Neural progenitor cell (in vitro differentiated cells): Measurements from ENCODE around the gene INSM1. TPM values are rescaled to one million over a fixed set of nuclear protein-coding genes. Genes with fewer than 3 reads are reported as not detected.

ENCODE experiments used
- DNase-seq: peaks from one replicate; pipeline ENCODE4 v3.0.0-alpha.2; 2016; ENCODE audit warnings: low spot score
- H2AFZ ChIP-seq: fragments of 200-600 bp; sonication (generic); replicated peaks from 2 replicates; pipeline ENCODE4 v1.6.1; 2016; ENCODE audit warnings: antibody characterized with exemption
- H3F3A ChIP-seq: fragments of 200-600 bp; sonication (generic); 2 replicates; pipeline ENCODE4 v1.6.1; 2016; ENCODE audit warnings: antibody characterized with exemption, low read depth
- H3K27ac ChIP-seq: fragments of 200-600 bp; sonication (generic); 2 replicates; pipeline ENCODE4 v1.5.1; 2016; ENCODE audit warnings: mild to moderate bottlenecking
- H3K27me3 ChIP-seq: fragments of 200-600 bp; sonication (generic); 2 replicates; pipeline ENCODE4 v1.6.1; 2016; ENCODE audit warnings: mild to moderate bottlenecking, moderate library complexity
- H3K36me3 ChIP-seq: fragments of 200-600 bp; sonication (generic); 2 replicates; pipeline ENCODE4 v1.5.1; 2016
- H3K4me1 ChIP-seq: fragments of 200-600 bp; sonication (generic); 2 replicates; pipeline ENCODE4 v1.6.1; 2016; ENCODE audit warnings: mixed run types
- H3K4me2 ChIP-seq: fragments of 200-600 bp; sonication (generic); 2 replicates; pipeline ENCODE4 v1.6.1; 2016
- H3K4me3 ChIP-seq: fragments of 200-600 bp; sonication (generic); 2 replicates; pipeline ENCODE4 v1.5.1; 2016
- H3K79me2 ChIP-seq: fragments of 200-600 bp; sonication (generic); 2 replicates; pipeline ENCODE4 v1.6.1; 2016; ENCODE audit warnings: low read depth
- H3K9ac ChIP-seq: fragments of 200-600 bp; sonication (generic); 2 replicates; pipeline ENCODE4 v1.6.1; 2016
- H3K9me3 ChIP-seq: fragments of 200-600 bp; sonication (generic); 2 replicates; pipeline ENCODE4 v1.5.1; 2016; ENCODE audit warnings: low read depth
- H4K20me1 ChIP-seq: fragments of 200-600 bp; sonication (generic); 2 replicates; pipeline ENCODE4 v1.6.1; 2016; ENCODE audit warnings: low read depth
- H3K27ac Mint-ChIP-seq: 3 replicates; pipeline ENCODE4 v1.8.0; 2021; ENCODE audit warnings: mixed read lengths
- H3K27me3 Mint-ChIP-seq: 2 replicates; pipeline ENCODE4 v1.8.0; 2022; ENCODE audit warnings: low read depth, mild to moderate bottlenecking, inconsistent platforms, moderate library complexity, mixed read lengths; ENCODE audit not compliant: insufficient read depth
- H3K36me3 Mint-ChIP-seq: 3 replicates; pipeline ENCODE4 v1.8.0; 2021; ENCODE audit warnings: mixed read lengths
- H3K4me1 Mint-ChIP-seq: 3 replicates; pipeline ENCODE4 v1.8.0; 2021; ENCODE audit warnings: mixed read lengths
- H3K4me3 Mint-ChIP-seq: 3 replicates; pipeline ENCODE4 v1.8.0; 2021; ENCODE audit warnings: mild to moderate bottlenecking, moderate library complexity, mixed read lengths
- H3K9me3 Mint-ChIP-seq: 3 replicates; pipeline ENCODE4 v1.8.0; 2020; ENCODE audit warnings: mixed read lengths
- EZH2 ChIP-seq: fragments of 200-600 bp; sonication (generic); IDR thresholded peaks from 2 replicates; pipeline ENCODE4 v1.6.1; 2017; ENCODE audit warnings: antibody characterized with exemption, mild to moderate bottlenecking, moderate library complexity
- EZH2phosphoT487 ChIP-seq: fragments of 200-600 bp; sonication (generic); IDR thresholded peaks from 2 replicates; pipeline ENCODE4 v1.6.1; 2017; ENCODE audit warnings: antibody characterized with exemption
- total RNA-seq: library from RNA; depleted of rRNA; stranded (reverse); fragments of >200 nt; gene quantifications from 2 replicates; pipeline ENCODE4 v1.2.3, GENCODE V29; 2015; ENCODE audit warnings: low replicate concordance
- TF ChIP-seq, protein P1 (sequence below): fragments of 200-600 bp; sonication (generic); IDR thresholded peaks from 2 replicates; pipeline ENCODE4 v1.5.1; 2017; ENCODE audit warnings: antibody characterized with exemption, mild to moderate bottlenecking

INSM1 gene
- total RNA-seq, 1 donor from 2014 or later, result 0.41 TPM

- Mint-ChIP-seq H3K27ac (no peak overlapping the region), H3K4me1 (peaks cover 45% of the 10 kb centered on the region), H3K4me3 (peak overlapping the region; percentile 84), H3K9me3 (no peaks in the 10 kb centered on the region), H3K27me3 (peaks cover 67% of the 10 kb centered on the region), H3K36me3 (no peaks in the 10 kb centered on the region)
- Histone ChIP-seq H3K4me1 (peaks cover 38% of the 10 kb centered on the region), H3K4me2 (peak overlapping the region; percentile 80), H3K4me3 (peak overlapping the region; percentile 46), H3K27ac (no peak overlapping the region), H3K79me2 (no peaks in the 10 kb centered on the region), H3F3A (peaks cover 77% of the 10 kb centered on the region), H4K20me1 (peaks cover 77% of the 10 kb centered on the region), H3K9ac (no peak overlapping the region), H3K27me3 (peaks cover 100% of the 10 kb centered on the region), H3K9me3 (no peaks in the 10 kb centered on the region), H3K36me3 (no peaks in the 10 kb centered on the region), H2AFZ (no peak overlapping the region)
- peak; percentile 73 for DNase-seq
- TF ChIP-seq EZH2 (peak; percentile 81), EZH2phosphoT487 (peak; percentile 54)
- TF ChIP-seq, protein P1, sequence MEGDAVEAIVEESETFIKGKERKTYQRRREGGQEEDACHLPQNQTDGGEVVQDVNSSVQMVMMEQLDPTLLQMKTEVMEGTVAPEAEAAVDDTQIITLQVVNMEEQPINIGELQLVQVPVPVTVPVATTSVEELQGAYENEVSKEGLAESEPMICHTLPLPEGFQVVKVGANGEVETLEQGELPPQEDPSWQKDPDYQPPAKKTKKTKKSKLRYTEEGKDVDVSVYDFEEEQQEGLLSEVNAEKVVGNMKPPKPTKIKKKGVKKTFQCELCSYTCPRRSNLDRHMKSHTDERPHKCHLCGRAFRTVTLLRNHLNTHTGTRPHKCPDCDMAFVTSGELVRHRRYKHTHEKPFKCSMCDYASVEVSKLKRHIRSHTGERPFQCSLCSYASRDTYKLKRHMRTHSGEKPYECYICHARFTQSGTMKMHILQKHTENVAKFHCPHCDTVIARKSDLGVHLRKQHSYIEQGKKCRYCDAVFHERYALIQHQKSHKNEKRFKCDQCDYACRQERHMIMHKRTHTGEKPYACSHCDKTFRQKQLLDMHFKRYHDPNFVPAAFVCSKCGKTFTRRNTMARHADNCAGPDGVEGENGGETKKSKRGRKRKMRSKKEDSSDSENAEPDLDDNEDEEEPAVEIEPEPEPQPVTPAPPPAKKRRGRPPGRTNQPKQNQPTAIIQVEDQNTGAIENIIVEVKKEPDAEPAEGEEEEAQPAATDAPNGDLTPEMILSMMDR, result no peak
Observed at GRCh38 chr20:20366876-20367574, 879 bp upstream of the INSM1 start.

DNA sequence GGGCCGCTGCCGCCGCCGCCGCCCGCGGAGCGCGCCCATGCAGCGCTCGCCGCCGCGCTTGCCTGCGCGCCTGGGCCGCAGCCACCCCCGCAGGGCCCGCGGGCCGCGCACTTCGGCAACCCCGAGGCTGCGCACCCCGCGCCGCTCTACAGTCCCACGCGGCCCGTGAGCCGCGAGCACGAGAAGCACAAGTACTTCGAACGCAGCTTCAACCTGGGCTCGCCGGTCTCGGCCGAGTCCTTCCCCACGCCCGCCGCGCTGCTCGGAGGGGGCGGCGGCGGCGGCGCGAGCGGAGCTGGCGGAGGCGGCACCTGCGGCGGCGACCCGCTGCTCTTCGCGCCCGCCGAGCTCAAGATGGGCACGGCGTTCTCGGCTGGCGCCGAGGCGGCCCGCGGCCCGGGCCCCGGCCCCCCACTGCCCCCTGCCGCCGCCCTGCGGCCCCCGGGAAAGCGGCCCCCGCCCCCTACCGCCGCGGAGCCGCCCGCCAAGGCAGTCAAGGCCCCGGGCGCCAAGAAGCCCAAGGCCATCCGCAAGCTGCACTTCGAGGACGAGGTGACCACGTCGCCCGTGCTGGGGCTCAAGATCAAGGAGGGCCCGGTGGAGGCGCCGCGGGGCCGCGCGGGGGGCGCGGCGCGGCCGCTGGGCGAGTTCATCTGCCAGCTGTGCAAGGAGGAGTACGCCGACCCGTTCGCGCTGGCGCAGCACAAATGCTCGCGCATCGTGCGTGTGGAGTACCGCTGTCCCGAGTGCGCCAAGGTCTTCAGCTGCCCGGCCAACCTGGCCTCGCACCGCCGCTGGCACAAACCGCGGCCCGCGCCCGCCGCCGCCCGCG is 730 bp downstream of the INSM1 start:
- H3K4me3 Mint-ChIP-seq, result no peak overlapping the region
- Histone ChIP-seq H3K4me1 (peaks cover 35% of the 10 kb centered on the region), H3K36me3 (no peaks in the 10 kb centered on the region), H2AFZ (no peak overlapping the region), H3K4me3 (peak overlapping the region; percentile 46), H4K20me1 (peaks cover 66% of the 10 kb centered on the region), H3K9ac (no peak overlapping the region), H3F3A (peaks cover 64% of the 10 kb centered on the region), H3K27me3 (peaks cover 100% of the 10 kb centered on the region), H3K27ac (no peak overlapping the region), H3K79me2 (no peaks in the 10 kb centered on the region), H3K9me3 (no peaks in the 10 kb centered on the region), H3K4me2 (peak overlapping the region; percentile 80)
- DNase-seq, result peak; percentile 63
- TF ChIP-seq EZH2 (peak; percentile 1), EZH2phosphoT487 (peak; percentile 21)
- TF ChIP-seq, protein P1, result no peak
- H3K4me1 Mint-ChIP-seq, result peaks cover 33% of the 10 kb centered on the region
- peaks cover 67% of the 10 kb centered on the region for H3K27me3 Mint-ChIP-seq
- H3K27ac Mint-ChIP-seq, result no peak overlapping the region
- H3K9me3 Mint-ChIP-seq, result no peaks in the 10 kb centered on the region
- no peaks in the 10 kb centered on the region for H3K36me3 Mint-ChIP-seq

- H3K4me3 ChIP-seq, result peak overlapping the region; percentile 46
- peak overlapping the region; percentile 35 for H3K27ac Mint-ChIP-seq
- H3K27me3 Mint-ChIP-seq, result peaks cover 66% of the 10 kb centered on the region
- peaks cover 58% of the 10 kb centered on the region for H4K20me1 ChIP-seq
- H3K27ac ChIP-seq, result no peak overlapping the region
- DNase-seq, result peak; percentile 65
- H3K27me3 ChIP-seq, result peaks cover 100% of the 10 kb centered on the region
- H3K4me1 ChIP-seq, result peaks cover 30% of the 10 kb centered on the region
- H3K4me3 Mint-ChIP-seq, result peak overlapping the region; percentile 90
- no peaks in the 10 kb centered on the region for H3K9me3 ChIP-seq
- peaks cover 2% of the 10 kb centered on the region for H3K36me3 Mint-ChIP-seq
- peak overlapping the region; percentile 80 for H3K4me2 ChIP-seq
- H3K9me3 Mint-ChIP-seq, result peaks cover 3% of the 10 kb centered on the region
- TF ChIP-seq EZH2, result peak; percentile 99
- TF ChIP-seq EZH2phosphoT487, result peak; percentile 95
- TF ChIP-seq, protein P1, result peak; percentile 37
- H3F3A ChIP-seq, result peaks cover 56% of the 10 kb centered on the region
- no peak overlapping the region for H2AFZ ChIP-seq
- H3K36me3 ChIP-seq, result no peaks in the 10 kb centered on the region
- peaks cover 32% of the 10 kb centered on the region for H3K4me1 Mint-ChIP-seq
- no peaks in the 10 kb centered on the region for H3K79me2 ChIP-seq
- no peak overlapping the region for H3K9ac ChIP-seq
Observed at GRCh38 chr20:20369250-20370093, 1.6 kb downstream of the INSM1 start.
